GM12891 (cell line): ENCODE results near the gene KCNJ9.

Source experiments
- PAX5 ChIP-seq: IDR thresholded peaks from 2 replicates; pipeline ENCODE4 v1.6.1; 2011; ENCODE audit warnings: low read length, moderate library complexity, mild to moderate bottlenecking; ENCODE audit not compliant: insufficient read depth, severe bottlenecking
- POLR2A ChIP-seq: IDR thresholded peaks from 2 replicates; pipeline ENCODE4 v1.6.1; 2011; ENCODE audit warnings: low read depth, low read length, control low read depth
- POLR2AphosphoS5 ChIP-seq: IDR thresholded peaks from 2 replicates; pipeline ENCODE4 v1.6.1; 2011; ENCODE audit warnings: low read depth, low read length, control low read depth
- SPI1 ChIP-seq: IDR thresholded peaks from 2 replicates; pipeline ENCODE4 v1.6.1; 2011; ENCODE audit warnings: low read depth, low read length, control low read depth
- TAF1 ChIP-seq: IDR thresholded peaks from 2 replicates; pipeline ENCODE4 v1.6.1; 2011; ENCODE audit warnings: low read depth, low read length, control low read depth

DNA sequence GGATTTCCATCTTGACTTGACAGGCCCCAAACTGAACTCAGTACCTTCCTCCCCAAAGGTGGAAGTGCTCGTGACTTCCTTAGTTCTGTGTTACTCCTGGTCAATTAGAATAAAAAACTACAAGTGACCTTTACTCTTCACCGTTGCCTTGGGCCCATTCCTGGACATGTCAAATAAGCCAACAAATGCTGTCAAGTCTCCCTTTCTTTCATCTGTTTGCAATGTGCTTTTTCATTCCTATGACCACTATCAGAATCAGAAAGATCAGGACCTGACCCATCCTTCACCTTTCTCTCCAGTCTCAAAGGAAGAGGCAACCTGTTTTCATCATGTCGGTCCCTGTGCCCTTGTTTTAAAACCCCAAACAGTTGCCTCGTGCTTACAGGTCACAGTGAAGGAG, 6.5 kb upstream of the KCNJ9 start:
- TF ChIP-seq PAX5 (no peak), POLR2A (no peak), POLR2AphosphoS5 (no peak), TAF1 (no peak), SPI1 (no peak)
